ENCODE results near the gene GNAI1.

GNAI1 gene

DNA sequence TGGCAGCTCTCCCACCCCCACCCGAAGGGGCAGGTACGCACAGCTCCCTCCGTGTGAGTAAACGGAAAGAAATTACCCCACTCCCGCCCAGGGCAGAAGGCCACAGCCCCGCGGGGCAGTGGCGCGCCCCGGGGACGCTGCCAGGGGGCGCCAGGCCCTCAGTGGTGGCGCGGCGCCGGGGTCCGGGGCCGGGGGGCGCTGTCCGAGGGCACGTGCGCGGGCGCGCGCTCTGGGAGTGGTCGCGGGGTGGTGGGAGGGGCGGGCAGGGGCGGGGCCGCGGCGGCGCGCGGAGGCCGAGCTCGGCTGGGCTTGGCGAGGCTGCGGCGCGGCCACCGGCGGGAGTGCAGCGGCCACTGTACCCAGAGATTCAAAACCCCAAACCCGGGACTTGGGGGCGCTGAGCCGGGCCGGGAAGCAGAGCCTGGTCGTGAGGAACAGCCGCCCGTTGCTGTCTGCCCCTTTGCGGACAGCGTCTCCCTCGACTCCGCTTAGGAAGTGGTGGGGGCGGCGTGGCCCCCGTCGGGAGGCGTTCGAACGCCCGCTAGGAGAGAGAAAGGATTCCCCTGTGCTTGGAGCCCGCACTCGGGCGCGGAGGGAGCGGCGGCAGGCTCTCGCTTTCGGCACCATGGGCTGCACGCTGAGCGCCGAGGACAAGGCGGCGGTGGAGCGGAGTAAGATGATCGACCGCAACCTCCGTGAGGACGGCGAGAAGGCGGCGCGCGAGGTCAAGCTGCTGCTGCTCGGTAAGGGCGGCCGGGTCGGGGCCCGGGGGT is at the start of gene GNAI1:
GNAI1 (plus strand) TSS at position 296 of the 773 bp plus-strand sequence; CDS start at position 626, 330 bp downstream.
- H3K27me3 ChIP-seq (replicated peaks; ENCODE audit: control insufficient read depth, insufficient read depth, low read length), result no peaks in the 10 kb centered on the region; the same call in 1 of the 2 replicates
- TF ChIP-seq, protein P1, sequence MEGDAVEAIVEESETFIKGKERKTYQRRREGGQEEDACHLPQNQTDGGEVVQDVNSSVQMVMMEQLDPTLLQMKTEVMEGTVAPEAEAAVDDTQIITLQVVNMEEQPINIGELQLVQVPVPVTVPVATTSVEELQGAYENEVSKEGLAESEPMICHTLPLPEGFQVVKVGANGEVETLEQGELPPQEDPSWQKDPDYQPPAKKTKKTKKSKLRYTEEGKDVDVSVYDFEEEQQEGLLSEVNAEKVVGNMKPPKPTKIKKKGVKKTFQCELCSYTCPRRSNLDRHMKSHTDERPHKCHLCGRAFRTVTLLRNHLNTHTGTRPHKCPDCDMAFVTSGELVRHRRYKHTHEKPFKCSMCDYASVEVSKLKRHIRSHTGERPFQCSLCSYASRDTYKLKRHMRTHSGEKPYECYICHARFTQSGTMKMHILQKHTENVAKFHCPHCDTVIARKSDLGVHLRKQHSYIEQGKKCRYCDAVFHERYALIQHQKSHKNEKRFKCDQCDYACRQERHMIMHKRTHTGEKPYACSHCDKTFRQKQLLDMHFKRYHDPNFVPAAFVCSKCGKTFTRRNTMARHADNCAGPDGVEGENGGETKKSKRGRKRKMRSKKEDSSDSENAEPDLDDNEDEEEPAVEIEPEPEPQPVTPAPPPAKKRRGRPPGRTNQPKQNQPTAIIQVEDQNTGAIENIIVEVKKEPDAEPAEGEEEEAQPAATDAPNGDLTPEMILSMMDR (IDR thresholded peaks at IDR 0.05; ENCODE audit: insufficient read depth, low read length, poor library complexity, severe bottlenecking), result no peak
- DNase-seq (ENCODE audit: extremely low read depth, insufficient read length), result no peak
- H3K4me3 ChIP-seq (replicated peaks; ENCODE audit: low read depth, low read length), result peak within 1 kb of the TSS; percentile 31
- no peaks in the 10 kb centered on the region for H3K36me3 ChIP-seq (ENCODE audit: control insufficient read depth, insufficient read depth, low read length)

DNA sequence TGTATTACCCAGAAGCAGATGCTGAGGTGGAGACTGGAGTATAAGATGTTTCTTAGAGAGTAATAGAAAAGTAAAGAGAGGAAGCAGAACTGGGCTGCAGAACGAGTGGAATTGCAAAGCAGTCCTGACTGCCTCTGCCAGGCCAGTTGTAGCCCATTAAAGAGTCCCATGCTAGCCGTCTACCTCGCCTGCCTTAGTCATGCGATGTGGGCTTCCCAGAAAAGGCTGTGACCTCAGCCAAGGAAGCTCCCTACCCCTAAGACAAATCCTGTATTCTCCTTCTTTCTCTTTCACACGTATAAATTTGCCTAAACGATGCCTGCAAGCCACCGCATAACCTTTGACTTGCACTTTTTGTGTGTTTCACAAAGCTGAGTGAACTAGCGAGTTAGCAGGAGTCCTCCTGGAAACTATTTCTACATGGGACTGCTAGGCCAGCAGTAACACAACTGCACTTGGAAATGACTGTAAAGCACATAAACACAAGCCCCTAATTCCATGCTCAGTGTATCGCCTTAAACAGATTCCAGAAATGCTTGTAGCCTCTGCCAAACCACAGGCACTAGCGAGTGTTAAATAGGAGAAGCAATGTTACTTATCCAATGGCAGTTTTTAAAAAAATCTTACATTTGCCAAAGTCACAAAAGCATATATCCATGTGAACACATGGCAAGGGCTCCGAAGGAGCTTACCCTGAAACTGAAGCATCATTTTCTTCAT is 47.4 kb upstream of the GNAI1 start:
- TF ChIP-seq, protein P1 (IDR thresholded peaks at IDR 0.05; ENCODE audit: insufficient read depth, low read length, poor library complexity, severe bottlenecking), result no peak
- Histone ChIP-seq H3K36me3 (ENCODE audit: control insufficient read depth, insufficient read depth, low read length) (no peaks in the 10 kb centered on the region), H3K27me3 (replicated peaks; ENCODE audit: control insufficient read depth, insufficient read depth, low read length) (no peaks in the 10 kb centered on the region), H3K4me3 (replicated peaks; ENCODE audit: low read depth, low read length) (no peak overlapping the region)
- DNase-seq (ENCODE audit: extremely low read depth, insufficient read length), result no peak

DNA sequence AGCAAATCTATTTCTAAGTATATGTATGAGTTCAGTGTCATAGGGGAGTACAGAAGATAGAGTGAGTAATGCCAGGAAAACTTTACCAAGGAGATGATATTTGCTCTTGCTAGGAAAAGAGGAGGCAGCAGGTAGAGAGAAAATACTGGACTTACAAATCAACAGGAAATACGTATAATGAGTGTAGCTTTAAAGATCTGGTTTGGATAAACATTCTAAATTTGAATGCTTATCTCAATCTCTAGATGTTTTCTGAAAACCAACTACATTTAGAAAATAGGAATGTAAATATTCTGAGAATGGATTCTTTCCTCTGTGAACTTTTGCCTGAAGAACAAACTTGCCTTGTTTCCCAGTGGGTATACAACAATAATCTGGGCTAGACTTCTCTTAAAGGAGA is 46.9 kb upstream of the GNAI1 start:
- TF ChIP-seq, protein P1 (IDR thresholded peaks at IDR 0.05; ENCODE audit: insufficient read depth, low read length, poor library complexity, severe bottlenecking), result no peak
- Histone ChIP-seq H3K36me3 (ENCODE audit: control insufficient read depth, insufficient read depth, low read length) (no peaks in the 10 kb centered on the region), H3K4me3 (replicated peaks; ENCODE audit: low read depth, low read length) (no peak overlapping the region), H3K27me3 (replicated peaks; ENCODE audit: control insufficient read depth, insufficient read depth, low read length) (no peaks in the 10 kb centered on the region)
- DNase-seq (ENCODE audit: extremely low read depth, insufficient read length), result no peak

DNA sequence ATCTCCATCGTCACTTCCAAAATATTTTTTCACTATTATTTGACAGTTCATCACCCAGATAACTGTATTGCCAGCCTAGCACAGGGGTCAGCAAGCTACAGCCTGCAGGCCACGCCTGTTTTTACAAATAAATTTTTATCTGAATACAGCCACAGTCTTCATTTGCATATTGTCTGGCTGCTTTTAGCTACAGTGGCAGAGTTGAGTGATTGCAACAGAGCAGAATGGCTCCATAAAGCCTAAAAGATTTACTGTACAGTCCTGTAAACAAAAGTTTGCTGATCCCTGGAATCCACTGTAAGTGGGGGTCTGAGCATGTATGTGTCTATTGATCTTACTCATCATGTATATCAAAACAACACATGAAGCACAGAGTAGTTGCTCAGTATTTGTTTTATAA is 45.9 kb upstream of the GNAI1 start:
- H3K27me3 ChIP-seq (replicated peaks; ENCODE audit: control insufficient read depth, insufficient read depth, low read length), result no peaks in the 10 kb centered on the region
- DNase-seq (ENCODE audit: extremely low read depth, insufficient read length), result no peak
- no peak overlapping the region for H3K4me3 ChIP-seq (replicated peaks; ENCODE audit: low read depth, low read length)
- H3K36me3 ChIP-seq (ENCODE audit: control insufficient read depth, insufficient read depth, low read length), result no peaks in the 10 kb centered on the region
- TF ChIP-seq, protein P1 (IDR thresholded peaks at IDR 0.05; ENCODE audit: insufficient read depth, low read length, poor library complexity, severe bottlenecking), result no peak

DNA sequence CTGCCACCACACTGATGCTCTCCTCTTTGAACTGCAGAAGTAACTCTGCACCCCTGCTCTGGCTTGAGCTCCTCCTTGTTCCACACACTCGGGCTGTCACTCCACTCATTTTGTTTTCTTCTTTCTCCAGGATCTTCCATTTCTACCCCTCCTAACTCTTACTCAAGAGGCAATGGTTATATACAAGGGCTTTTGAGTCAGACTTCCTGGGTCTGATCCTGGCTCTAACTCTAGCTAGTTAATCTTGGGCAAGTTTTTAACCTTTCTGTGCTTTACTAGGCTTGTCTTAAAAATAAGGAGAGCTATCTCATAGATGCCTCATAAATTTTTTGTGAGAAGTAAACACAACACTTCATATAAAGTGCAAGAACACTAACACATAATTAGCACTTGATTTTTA is 45.3 kb upstream of the GNAI1 start:
- no peak for DNase-seq (ENCODE audit: extremely low read depth, insufficient read length)
- no peak overlapping the region for H3K4me3 ChIP-seq (replicated peaks; ENCODE audit: low read depth, low read length)
- no peaks in the 10 kb centered on the region for H3K27me3 ChIP-seq (replicated peaks; ENCODE audit: control insufficient read depth, insufficient read depth, low read length)
- H3K36me3 ChIP-seq (ENCODE audit: control insufficient read depth, insufficient read depth, low read length), result no peaks in the 10 kb centered on the region
- TF ChIP-seq, protein P1 (IDR thresholded peaks at IDR 0.05; ENCODE audit: insufficient read depth, low read length, poor library complexity, severe bottlenecking), result no peak

Measured in GM06990 (cell line).